Midbrain (tissue), 1 donor: ENCODE measurements around the gene MPST.
"Not testable (repeated sequence)": the region's sequence is repeated elsewhere in the genome, so short reads cannot be mapped to it uniquely, and the experiment has no call there.

Experiments used
- DNase-seq: peaks from one replicate; lab custom pipeline; 2025; lab: John Stamatoyannopoulos, UW

Gene MPST

GRCh38 chr22:37060801-37061610 is 41.5 kb downstream of the MPST start:
- DNase-seq, result no peak

- no peak for DNase-seq
Measured at GRCh38 chr22:37061611-37062375, 42.3 kb downstream of the MPST start.

DNA sequence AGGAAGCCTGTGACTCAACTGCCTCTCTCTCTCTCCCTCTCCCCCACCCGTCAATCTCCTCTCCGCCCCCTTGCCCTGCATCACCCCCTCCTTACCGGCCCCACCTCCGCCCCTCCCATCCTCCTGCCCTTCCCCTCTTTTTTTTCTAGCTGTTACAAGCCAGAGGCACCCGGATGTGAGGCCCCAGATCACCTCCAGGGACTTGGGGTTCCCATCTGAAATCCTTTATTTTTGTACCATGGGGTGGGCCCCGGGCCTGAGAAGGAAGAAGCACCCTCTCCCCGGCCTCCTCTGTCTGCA is 42.8 kb downstream of the MPST start:
- no peak for DNase-seq

DNA sequence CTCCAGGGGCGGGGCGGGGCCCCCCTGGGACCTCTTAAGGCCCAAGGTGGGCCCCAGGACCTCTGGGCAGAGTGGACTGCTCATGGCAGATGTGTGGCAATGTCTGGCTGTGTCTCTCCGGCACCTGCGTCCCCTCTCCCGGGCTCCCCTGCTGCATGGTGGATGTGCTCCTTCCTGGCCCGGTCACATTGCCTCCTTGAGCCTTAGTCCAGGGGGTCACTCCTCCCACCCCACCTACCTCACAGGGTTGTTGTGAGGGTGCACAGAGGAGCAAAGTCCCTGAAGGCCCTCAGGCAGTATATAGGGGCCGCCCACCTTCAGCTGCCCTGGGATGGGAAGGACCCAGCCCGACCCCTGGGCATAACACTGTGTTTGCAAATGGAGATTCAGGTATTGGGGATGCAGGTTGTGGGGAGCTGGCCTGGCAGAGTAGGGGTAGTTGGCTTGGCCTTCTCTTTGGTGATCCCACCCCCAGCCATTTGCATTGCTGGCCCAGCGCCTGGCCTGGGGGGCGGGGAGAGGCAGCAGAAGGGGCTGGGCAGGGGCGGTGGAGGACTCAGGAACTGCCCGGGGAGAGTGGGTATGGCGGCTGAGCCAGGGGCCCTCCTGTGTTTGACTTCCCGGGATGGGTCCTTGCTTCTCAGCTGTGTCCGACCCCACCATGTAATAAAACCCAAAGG is 43.3 kb downstream of the MPST start:
- DNase-seq, result no peak

- no peak for DNase-seq
Measured at GRCh38 chr22:37063431-37064420, 44.2 kb downstream of the MPST start.

GRCh38 chr22:37064553-37064952 is 45.0 kb downstream of the MPST start:
- DNase-seq, result no peak

DNA sequence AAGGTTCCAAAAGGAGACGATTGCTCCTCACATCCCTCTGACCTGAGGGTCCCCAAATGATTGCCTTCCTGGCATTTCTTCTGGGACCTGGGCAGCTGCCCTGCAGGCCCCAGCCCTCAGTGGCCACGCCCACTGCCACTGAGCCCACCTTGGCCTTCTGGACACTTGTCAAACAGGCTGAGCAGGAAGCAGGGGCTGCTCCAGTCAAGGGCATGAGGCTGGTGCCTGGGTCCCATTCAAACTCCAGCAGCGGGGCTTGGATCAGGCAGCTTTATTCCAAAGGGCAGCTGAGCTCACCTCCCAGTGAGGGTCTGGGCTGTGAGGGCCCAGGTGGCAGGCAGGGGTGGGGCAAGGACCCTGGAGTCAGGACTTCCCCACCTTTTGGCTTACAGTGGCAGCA is 45.6 kb downstream of the MPST start:
- no peak for DNase-seq

GRCh38 chr22:37065961-37066360 is 46.4 kb downstream of the MPST start:
- DNase-seq, result no peak

DNA sequence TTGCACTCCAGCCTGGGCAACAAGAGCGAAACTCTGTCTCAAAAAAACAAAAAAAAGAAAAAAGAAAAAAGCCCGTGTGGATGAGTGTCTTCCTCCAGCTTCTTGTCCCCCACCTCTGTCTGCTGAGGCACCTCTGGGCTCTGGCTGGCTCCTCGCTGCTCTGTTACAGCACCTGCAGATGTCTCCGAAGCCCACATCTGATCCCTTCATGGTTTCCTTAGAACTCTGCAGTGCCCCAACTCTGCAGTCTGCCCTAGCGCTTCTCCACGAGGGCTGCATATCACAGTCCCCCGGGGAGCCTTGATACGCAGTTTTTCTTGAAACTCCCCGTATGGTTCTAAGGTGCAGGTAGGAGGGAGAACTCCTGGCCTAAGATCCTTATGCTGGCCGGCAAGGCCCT is 47.9 kb downstream of the MPST start:
- DNase-seq, result no peak

DNA sequence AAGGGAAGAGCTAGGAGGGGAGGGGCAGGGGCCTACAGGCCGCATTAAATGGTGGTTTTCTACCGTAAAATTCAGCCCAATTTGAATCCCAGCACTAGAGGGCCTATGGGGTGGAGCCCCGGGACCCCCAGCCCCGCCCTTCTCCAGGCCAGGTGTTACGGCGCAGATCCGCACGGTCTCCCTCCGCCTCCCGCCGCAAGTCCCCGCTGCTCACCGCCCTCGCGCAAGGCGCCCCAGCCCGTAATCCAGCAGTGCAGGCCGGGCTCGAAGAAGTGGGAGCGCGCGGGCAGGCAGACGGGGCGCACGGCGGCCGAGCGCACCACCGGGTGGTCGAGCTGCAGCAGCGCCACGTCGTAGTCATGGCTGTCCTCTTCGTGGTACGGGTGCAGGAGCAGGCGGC is 49.3 kb downstream of the MPST start:
- DNase-seq, result no peak

GRCh38 chr22:37069319-37069718 is 49.8 kb downstream of the MPST start:
- DNase-seq, result no peak

GRCh38 chr22:37069719-37070118 is 50.2 kb downstream of the MPST start:
- no peak for DNase-seq

GRCh38 chr22:37070334-37070733 is 50.8 kb downstream of the MPST start:
- no peak for DNase-seq

- DNase-seq, result no peak
Measured at GRCh38 chr22:37070744-37071143, 51.2 kb downstream of the MPST start.

DNA sequence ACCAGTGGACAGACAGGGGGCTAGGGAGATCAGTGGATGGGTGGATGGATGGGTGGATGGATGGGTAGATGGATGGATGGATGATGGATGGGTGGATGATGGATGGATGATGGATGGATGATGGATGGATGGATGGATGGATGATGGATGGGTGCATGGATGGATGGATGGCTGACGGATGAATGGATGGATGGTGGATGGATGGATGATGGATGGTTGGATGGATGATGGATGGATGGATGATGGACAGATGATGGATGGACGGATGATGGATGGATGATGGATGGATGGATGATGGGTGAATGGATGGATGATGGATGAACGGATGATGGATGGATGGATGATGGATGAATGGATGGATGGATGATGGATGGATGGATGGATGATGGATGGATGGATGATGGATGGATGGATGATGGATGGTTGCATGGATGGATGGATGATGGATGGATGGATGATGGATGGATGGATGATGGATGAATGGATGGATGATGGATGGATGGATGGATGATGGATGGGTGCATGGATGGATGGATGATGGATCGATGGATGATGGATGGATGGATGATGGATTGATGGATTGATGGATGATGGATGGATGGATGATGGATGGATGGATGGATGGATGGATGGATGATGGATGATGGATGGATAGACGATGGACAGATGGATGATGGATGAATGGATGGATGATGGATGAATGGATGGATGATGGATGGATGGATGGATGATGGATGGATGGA is 52.5 kb downstream of the MPST start:
- DNase-seq, result not testable (repeated sequence)

GRCh38 chr22:37072673-37073072 is 53.1 kb downstream of the MPST start:
- no peak for DNase-seq

DNA sequence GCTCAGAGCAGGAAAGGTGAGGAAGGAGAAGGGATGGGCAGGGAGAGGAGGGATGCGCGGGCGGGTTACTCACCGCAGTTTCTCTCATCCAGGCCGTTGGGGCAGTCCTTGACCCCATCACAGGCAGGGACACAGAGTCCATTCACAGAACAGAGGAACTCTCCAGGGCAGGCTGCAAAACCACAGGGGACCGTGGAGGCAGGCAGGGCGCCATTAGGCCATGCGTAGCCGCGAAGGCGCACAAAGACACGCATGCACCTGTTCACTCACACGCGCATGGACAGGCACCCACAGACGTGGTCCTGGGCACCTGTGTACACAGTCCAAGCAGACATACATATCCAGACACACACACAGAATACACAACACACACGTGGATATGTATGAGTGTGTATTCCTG is 55.0 kb downstream of the MPST start:
- no peak for DNase-seq

GRCh38 chr22:37075046-37075445 is 55.5 kb downstream of the MPST start:
- no peak for DNase-seq

DNA sequence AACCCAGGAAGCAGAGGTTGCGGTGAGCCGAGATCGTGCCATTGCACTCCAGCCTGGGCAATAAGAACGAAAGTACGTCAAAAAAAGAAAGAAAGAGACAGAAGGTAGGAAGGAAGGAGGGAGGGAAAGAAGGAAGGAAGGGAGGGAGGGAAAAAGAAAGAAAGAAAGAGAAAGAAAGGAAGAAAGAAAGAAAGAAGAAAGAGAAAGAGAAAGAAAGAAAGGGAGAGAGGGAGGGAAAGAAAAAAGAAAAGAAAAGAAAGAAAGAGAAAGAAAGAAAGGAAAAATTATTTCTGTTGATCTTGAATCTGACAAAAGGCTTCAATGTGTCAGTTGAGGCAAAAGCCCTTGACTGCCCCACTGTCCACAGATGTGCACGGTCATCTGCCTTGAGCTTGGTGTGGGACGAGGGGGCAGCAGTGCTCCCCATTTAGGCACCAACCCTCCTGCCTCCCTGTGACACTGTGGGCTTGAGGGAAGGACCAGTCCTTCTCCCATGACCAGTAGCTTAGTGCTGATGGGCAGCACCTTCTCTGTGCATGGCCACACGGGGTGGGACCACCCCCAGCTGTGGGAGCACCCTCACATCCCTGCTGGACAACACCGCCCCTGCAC is 56.4 kb downstream of the MPST start:
- no peak for DNase-seq

GRCh38 chr22:37077802-37078448 is 58.4 kb downstream of the MPST start:
- DNase-seq, result peak; percentile 37
